Stimulated activated CD4-positive, alpha-beta T cell treated with anti-CD3 and anti-CD28 coated beads, Interleukin-2, amount 100 ng/mL, for 48 hours (primary cell): ENCODE measurements around the gene ATP6V1G2.
"Not testable (repeated sequence)": the region's sequence is repeated elsewhere in the genome, so short reads cannot be mapped to it uniquely, and the experiment has no call there.

Source experiments
- DNase-seq, 2 donors: peaks; one replicate each; pipeline ENCODE4 v3.0.0-alpha.2; 2020

ATP6V1G2 gene

GRCh38 chr6:31546339-31546957 is at the start of gene ATP6V1G2:
Gene ATP6V1G2, minus strand, starts transcription at chr6:31546608. Its CDS starts 49 bp downstream, at chr6:31546559.
- peak; percentile 85 to 90 for DNase-seq

- no peak for DNase-seq
These were observed 46.0 kb upstream of the ATP6V1G2 start for GRCh38 chr6:31592396-31592771.

GRCh38 chr6:31590691-31591090 is 44.3 kb upstream of the ATP6V1G2 start:
- not testable (repeated sequence) for DNase-seq

DNA sequence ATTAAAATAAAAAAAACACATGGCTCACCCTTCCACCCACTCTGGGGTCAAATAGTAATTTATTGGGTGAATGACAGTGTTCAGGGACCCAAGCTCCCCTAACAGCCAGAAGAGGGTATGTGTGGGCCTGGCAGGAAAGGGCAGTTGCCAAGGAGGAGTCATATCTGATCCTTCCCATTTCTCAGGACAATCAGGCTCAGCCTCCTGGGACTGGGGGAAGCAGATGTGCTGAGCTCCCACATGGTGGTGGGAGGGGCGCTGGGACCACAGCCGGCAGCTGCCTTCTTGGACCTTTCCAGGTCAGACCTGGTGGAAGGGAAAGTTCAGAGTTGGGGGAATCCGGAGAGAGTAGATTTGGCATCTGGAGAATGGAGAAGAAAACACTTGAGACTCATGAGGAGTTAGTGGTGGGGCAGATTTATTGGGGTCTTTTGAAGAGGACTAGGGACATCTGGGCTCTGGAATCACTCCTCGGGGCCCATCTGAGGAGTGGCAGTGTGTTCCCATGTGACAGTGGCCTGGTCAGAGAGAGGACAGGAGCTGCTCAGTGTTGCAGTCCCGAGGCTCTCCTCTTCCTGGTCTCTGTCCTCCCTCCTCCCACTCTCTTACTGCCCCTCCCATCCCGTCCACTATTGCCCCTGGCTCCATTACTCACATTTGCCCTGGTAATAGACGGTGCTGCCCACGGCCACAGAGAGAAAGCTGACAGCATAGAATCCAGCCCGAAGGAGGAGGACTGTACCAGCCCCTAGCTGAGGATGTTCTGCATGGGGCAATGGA is 42.7 kb upstream of the ATP6V1G2 start:
- DNase-seq, result no peak

DNA sequence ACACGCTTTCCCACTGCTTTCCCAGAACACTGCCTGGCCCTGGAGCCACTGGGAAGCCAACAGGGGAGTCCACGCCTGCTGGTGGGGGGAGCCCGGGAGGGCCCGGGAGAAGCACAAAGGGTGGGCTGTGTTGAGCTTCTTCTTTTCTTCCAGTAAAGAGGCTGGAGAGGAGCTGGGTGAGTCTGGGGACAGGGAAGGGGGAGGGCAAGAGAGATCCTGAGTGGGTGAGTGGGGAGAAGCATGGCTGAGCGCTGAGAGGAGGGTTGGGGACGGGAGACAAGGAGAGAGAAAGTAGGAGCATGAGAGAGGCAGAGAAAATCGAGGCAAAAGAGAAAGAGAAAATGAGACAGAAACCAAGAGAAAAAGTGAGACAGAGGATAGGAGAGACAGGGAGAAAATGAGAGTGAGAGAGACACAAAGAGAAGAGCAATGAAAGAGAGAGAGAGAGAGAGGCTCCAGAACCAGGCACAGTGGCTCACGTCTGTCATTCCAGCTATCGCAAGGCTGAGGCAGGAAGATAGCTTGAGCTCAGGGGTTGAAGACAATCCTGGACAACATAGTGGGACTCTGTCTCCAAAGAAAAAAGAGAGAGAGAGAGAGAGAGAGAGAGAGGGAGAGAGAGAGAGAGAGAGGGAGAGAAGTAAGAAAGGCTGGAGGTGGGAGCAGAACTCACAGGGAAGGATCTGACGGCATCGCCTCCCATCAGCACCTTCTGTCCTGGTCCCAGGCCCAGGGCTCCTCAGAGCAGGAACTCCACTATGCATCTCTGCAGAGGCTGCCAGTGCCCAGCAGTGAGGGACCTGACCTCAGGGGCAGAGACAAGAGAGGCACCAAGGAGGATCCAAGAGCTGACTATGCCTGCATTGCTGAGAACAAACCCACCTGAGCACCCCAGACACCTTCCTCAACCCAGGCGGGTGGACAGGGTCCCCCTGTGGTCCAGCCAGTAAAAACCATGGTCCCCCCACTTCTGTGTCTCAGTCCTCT is 41.7 kb upstream of the ATP6V1G2 start:
- no peak for DNase-seq

GRCh38 chr6:31586599-31587281 is 40.3 kb upstream of the ATP6V1G2 start:
- DNase-seq, result no peak

- no peak for DNase-seq
These were observed 39.6 kb upstream of the ATP6V1G2 start, which contains the start of gene LST1 for GRCh38 chr6:31586008-31586407. Gene LST1, plus strand, starts transcription at chr6:31586277. Its CDS starts 1,023 bp downstream, at chr6:31587300.

- no peak for DNase-seq
These were observed 39.1 kb upstream of the ATP6V1G2 start for GRCh38 chr6:31585491-31585890.

DNA sequence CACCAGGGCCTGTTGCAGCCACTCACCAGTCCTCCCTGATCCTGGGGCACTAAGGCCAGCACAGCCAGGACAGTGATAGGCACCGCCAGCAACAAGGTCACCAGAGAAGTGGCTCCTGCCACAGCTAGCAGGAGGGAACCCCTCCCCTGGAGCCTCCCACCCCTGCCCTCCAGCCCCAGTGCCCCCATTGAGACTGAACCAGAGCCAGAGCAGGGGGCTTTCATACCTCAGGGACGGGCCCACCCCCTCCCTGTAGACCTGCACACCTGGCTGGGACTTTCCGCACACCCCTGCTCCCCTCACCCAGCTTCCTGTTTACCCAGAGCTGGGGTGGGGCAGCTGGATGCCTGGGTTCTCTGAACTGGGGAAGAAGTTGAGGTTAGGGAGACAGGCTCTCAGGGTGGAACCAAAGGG is 35.8 kb upstream of the ATP6V1G2 start, which contains the start of gene LTB:
Gene LTB (minus strand): TSS at position 195 of the 414 bp plus-strand sequence. CDS start 7 bp downstream, at position 188.
- no peak for DNase-seq

DNA sequence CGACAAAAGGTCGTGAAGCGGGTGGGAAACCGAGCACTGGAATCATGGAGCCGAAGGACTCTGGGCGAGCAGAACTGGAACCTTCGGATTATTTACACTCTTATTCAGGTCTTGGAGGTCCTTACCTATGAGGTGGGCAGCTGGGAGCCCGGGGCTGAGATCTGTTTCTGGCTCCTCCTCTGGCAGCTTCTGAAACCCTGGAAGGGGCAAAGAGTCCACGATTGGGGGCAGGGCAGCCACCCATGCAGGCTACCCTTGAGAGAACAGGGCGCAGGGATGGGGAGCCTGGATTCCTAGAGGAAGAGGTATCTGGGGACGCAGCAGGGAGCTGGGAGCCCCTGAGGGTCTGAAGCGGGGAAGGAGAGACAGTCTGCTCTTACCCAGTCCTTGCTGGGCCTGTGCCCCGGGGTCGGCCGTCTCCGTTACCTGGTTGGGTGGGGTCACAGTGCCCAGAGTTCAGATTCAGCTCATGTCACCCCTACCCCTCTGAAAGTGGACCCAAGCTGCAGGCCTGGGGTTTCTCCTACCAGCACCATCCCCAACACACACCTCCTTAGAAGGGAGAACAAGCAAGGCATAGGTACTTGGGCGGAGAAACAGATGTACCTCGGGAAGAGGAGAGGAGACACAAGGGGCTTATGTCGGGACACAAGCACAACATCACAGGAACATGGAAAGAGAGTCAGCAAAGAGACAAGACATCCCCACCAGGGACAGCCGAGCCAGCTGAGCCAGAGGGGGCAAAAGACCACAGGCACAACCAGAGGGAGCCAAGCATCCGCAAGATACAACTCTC is 35.2 kb upstream of the ATP6V1G2 start:
- DNase-seq, result no peak

DNA sequence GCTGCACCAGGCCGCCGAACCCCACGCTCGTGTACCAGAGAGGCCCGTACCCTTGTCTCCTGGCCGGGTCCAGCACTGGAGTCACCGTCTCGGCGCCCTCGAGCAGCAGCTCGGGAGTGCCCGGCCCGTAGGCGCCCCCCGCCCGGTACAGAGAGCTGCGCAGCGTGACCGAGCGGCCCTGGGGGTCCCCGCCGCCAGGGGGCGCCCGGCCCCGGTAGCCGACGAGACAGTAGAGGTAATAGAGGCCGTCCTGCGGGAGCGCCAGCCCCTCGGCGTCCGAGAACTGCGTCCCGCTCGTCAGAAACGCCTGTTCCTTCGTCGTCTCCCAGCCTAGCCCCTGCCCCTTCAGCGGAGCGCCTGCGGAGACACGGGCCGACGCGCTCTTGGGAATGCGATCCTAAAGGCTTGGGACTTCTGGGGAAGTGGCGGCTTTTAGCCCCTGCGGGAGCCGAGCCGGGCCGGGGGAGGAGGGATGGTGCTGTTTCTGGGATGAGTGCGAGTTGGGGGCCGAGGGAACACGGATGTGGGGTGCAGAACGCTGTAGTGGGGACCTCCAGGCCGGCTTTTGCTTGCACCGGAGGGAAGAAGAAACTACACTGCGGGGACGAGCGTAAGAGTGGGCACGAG is 34.5 kb upstream of the ATP6V1G2 start:
- DNase-seq, result peak; percentile 91 to 94

GRCh38 chr6:31580438-31580740 is 34.0 kb upstream of the ATP6V1G2 start:
- DNase-seq, result no peak

GRCh38 chr6:31579546-31580437 is 33.4 kb upstream of the ATP6V1G2 start:
- no peak for DNase-seq

GRCh38 chr6:31579119-31579505 is 32.7 kb upstream of the ATP6V1G2 start:
- DNase-seq, result no peak

- no peak for DNase-seq
These were observed 32.0 kb upstream of the ATP6V1G2 start for GRCh38 chr6:31578184-31579118.

DNA sequence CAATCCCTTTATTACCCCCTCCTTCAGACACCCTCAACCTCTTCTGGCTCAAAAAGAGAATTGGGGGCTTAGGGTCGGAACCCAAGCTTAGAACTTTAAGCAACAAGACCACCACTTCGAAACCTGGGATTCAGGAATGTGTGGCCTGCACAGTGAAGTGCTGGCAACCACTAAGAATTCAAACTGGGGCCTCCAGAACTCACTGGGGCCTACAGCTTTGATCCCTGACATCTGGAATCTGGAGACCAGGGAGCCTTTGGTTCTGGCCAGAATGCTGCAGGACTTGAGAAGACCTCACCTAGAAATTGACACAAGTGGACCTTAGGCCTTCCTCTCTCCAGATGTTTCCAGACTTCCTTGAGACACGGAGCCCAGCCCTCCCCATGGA is 31.2 kb upstream of the ATP6V1G2 start:
- no peak for DNase-seq

DNA sequence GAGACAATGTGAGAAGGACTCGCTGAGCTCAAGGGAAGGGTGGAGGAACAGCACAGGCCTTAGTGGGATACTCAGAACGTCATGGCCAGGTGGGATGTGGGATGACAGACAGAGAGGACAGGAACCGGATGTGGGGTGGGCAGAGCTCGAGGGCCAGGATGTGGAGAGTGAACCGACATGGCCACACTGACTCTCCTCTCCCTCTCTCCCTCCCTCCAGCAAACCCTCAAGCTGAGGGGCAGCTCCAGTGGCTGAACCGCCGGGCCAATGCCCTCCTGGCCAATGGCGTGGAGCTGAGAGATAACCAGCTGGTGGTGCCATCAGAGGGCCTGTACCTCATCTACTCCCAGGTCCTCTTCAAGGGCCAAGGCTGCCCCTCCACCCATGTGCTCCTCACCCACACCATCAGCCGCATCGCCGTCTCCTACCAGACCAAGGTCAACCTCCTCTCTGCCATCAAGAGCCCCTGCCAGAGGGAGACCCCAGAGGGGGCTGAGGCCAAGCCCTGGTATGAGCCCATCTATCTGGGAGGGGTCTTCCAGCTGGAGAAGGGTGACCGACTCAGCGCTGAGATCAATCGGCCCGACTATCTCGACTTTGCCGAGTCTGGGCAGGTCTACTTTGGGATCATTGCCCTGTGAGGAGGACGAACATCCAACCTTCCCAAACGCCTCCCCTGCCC is 30.6 kb upstream of the ATP6V1G2 start:
- no peak for DNase-seq

GRCh38 chr6:31575952-31576685 is 29.7 kb upstream of the ATP6V1G2 start:
- DNase-seq, result no peak
